Measurements from ENCODE around the gene FBXW9.
"Not testable (repeated sequence)": the region's sequence is repeated elsewhere in the genome, so short reads cannot be mapped to it uniquely, and the experiment has no call there.

DNA sequence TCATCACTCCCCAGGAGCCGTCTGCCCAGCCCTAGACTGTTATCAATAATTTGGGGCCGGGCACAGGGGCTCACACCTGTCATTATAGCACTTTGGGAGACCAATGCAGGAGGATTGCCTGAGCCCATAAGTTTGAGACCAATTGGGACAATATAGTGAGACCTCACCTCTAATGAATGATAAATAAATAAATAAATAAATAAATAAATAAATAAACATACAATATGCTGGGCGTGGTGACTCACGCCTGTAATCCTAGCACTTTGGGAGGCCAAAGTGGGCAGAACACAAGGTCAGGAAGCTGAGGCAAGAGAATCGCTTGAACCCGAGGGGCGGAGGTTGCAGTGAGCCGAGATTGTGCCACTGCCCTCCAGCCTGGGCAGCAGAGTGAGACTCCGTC lies 16.9 kb upstream of the FBXW9 start:
- not testable (repeated sequence) for TF ChIP-seq POLR2A (IDR thresholded peaks at IDR 0.05; ENCODE audit: insufficient read depth in 1 of 2, low read depth in 2 of 2, low read length in 2 of 2); ZNF574 (CRISPR knock-in tag; IDR thresholded peaks at IDR 0.05); CHD2 (IDR thresholded peaks at IDR 0.05; ENCODE audit: low read depth, low read length)
